Lower leg skin (tissue), 3 donors: ENCODE measurements around the gene SF3A1.

Experiments used
- CTCF ChIP-seq, 3 donors: fragments of 450-650 bp; IDR thresholded peaks; one replicate each; pipeline ENCODE4 v1.5.1; 2016; ENCODE audit warnings: antibody characterized with exemption in 3 of 3, mild to moderate bottlenecking in 3 of 3, moderate library complexity in 2 of 3
- POLR2A ChIP-seq, 2 donors: fragments of 450-650 bp; IDR thresholded peaks; one replicate each; pipeline ENCODE4 v1.6.1; 2016 to 2017; ENCODE audit warnings: antibody characterized with exemption in 2 of 2, mild to moderate bottlenecking in 1 of 2, moderate library complexity in 1 of 2

GRCh38 chr22:30402028-30402765 lies 45.5 kb upstream of the SF3A1 start:
- no peak for TF ChIP-seq CTCF (IDR thresholded peaks at IDR 0.05)
- no peak for TF ChIP-seq POLR2A (IDR thresholded peaks at IDR 0.05)
